DND-41 (cell line): ENCODE data around the gene TOX2.
A peak's percentile ranks its signal among the peaks of the same experiment; 100 is the strongest.

Experiments used
- EZH2 ChIP-seq: IDR thresholded peaks from 3 replicates; pipeline ENCODE4 v1.6.1; 2012; ENCODE audit warnings: borderline replicate concordance, low read depth, mild to moderate bottlenecking, moderate library complexity, low read length, inconsistent platforms; ENCODE audit not compliant: severe bottlenecking
- TF ChIP-seq, protein P1 (sequence below): IDR thresholded peaks from 2 replicates; pipeline ENCODE4 v1.5.1; 2012; ENCODE audit warnings: borderline replicate concordance, low read length, moderate library complexity, mild to moderate bottlenecking; ENCODE audit not compliant: poor library complexity, severe bottlenecking; ENCODE audit errors: extremely low read depth

DNA sequence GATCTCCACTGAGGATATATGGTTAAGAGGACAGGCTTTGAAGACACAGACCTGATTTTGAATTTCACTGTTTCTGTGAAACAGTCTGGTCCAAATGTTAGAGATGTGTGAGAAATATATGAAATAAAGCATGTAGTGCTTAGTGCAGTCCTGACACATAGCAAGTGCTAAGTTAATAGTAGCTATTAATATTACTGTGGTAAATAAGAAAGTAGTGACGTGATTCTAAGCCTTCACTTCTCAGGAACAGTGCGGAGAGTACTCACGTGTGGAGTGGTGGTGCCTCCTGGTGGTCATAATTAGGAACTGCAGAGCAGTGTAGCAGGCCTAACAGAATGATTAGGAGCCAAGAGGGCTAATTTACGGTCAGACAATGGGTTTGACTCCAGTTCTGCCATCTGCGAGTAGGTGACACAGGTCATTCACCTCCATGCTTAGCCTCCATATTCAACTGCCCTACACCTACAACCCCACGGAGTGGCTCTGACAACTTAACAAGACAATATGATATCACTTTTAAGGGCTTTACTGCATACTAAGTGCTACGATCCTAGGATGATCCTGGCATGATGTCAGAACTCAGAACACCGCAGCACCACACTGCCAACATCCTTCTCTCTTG is 166.1 kb downstream of the TOX2 start:
- TF ChIP-seq, protein P1, sequence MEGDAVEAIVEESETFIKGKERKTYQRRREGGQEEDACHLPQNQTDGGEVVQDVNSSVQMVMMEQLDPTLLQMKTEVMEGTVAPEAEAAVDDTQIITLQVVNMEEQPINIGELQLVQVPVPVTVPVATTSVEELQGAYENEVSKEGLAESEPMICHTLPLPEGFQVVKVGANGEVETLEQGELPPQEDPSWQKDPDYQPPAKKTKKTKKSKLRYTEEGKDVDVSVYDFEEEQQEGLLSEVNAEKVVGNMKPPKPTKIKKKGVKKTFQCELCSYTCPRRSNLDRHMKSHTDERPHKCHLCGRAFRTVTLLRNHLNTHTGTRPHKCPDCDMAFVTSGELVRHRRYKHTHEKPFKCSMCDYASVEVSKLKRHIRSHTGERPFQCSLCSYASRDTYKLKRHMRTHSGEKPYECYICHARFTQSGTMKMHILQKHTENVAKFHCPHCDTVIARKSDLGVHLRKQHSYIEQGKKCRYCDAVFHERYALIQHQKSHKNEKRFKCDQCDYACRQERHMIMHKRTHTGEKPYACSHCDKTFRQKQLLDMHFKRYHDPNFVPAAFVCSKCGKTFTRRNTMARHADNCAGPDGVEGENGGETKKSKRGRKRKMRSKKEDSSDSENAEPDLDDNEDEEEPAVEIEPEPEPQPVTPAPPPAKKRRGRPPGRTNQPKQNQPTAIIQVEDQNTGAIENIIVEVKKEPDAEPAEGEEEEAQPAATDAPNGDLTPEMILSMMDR: peak; percentile 100
- no peak for TF ChIP-seq EZH2
